ENCODE measurements around the gene SNX3.
A peak's percentile ranks its signal among the peaks of the same experiment; 100 is the strongest.

GRCh38 chr6:108294727-108295625, 34.1 kb upstream of the SNX3 start, which contains the start of gene AFG1L:
- TF ChIP-seq POLR2A (IDR thresholded peaks at IDR 0.05): peak in 1 of 2 donors; percentile 19
- no peak for TF ChIP-seq CTCF (IDR thresholded peaks at IDR 0.05)
- TF ChIP-seq EP300 (IDR thresholded peaks at IDR 0.05): no peak
- peak in 1 of 3 donors; percentile 74 for TF ChIP-seq POLR2AphosphoS5 (IDR thresholded peaks at IDR 0.05)

All from suprapubic skin (tissue), 4 donors.